LNCAP (cell line): ENCODE results near the gene RABGAP1L.

Source experiments
- CTCF ChIP-seq: fragments of 450-650 bp; IDR thresholded peaks from 2 replicates; pipeline ENCODE4 v1.5.1; 2017; ENCODE audit warnings: mild to moderate bottlenecking

The RABGAP1L gene

DNA sequence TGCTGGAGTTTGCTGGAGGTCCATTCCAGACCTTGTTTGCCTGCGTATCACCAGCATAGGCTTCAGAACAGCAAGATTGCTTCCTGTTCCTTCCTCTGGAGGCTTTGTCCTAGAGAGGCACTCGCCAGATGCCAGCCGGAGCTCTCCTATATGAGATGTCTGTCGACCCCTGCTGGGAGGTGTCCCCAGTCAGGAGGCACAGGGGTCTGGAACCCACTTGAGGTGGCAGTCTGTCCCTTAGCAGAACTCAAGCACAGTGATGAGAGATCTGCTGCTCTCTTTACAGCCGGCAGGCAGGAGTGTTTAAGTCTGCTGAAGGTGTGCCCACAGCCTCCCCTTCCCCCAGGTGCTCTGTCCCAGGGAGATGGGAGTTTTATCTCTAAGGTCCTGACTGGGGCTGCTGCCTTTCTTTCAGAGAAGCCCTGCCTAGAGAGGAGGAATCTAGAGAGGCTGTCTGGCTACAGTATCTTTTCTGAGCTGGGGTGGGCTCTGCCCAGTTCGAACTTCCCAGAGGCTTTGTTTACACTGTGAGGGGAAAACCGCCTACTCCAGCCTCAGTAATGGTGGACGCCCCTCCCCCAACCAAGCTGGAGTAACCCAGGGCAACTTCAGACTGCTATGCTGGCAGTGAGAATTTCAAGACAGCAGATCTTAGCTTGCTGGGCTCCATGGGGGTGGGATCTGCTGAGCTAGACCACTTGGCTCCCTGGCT, 493.4 kb downstream of the RABGAP1L start:
- TF ChIP-seq CTCF, result no peak

- TF ChIP-seq CTCF, result no peak
These were observed 495.2 kb downstream of the RABGAP1L start for GRCh38 chr1:174654560-174654959.

DNA sequence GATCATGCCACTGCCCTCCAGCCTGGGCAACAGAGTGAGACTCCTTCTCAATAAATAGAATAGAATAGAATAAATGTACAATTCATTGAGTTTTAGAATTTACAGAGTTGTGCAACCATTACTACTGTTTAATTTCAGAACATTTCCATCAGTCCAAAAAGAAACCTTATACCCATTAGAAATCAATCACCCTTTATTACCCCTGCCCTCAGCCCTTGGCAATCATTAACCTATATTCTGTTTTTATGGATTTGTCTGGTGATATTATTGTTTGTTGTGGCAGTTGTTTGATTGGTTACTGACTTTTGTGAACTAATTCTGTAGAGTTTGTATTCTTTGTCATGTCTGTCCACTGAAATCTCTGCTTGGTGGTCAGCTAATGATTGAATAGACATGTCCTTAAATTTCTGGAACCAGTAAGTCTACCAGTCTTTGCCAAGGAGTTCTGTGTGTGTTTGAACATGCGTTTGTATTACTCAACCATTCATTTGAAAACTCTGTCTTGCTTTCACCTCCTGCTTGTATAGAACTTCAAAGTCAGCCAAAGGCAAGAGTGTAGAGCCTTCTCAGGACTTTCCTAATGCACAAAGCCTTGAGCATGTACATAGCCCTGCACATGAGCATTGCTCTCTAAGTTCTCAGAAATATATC, 497.2 kb downstream of the RABGAP1L start:
- TF ChIP-seq CTCF, result no peak

DNA sequence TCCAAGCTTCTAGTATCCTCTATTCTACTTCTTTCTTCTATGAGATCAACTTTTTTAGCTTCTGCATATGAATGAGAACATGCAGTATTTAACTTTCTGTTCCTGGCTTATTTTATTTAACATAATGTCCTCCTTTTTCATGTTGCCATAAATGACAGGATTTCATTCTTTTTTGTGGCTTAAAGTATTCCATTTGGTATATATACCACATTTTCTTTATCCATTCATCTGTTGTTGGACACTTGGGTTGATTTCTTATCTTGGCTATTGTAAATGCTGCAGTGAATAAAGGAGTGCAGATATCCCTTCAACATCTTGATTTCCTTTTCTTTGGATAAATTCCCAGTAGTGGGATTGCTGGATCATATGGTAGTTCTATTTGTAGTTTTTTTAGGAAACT, 498.1 kb downstream of the RABGAP1L start:
- TF ChIP-seq CTCF, result no peak

- no peak for TF ChIP-seq CTCF
These were observed 498.6 kb downstream of the RABGAP1L start for GRCh38 chr1:174657893-174658292.

DNA sequence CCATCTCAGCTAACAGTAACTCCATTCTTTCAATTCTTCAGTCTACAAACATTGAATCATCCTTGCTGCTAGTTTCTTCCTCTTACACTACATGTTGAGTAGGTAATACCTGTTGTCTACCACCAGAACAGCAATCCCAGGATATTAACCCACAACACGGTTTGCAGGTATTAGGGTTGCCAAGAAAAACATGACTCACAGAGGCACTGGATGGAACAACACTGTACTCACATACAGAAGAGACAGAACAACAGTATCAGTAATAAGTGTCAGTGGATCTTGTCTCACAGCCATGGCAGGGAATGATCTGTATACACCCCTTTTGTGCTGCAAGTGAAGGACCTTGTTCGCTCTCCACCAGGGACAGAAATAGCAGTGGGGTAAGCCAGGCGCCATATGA, 500.5 kb downstream of the RABGAP1L start:
- no peak for TF ChIP-seq CTCF

GRCh38 chr1:174660476-174660875, 501.2 kb downstream of the RABGAP1L start:
- no peak for TF ChIP-seq CTCF

DNA sequence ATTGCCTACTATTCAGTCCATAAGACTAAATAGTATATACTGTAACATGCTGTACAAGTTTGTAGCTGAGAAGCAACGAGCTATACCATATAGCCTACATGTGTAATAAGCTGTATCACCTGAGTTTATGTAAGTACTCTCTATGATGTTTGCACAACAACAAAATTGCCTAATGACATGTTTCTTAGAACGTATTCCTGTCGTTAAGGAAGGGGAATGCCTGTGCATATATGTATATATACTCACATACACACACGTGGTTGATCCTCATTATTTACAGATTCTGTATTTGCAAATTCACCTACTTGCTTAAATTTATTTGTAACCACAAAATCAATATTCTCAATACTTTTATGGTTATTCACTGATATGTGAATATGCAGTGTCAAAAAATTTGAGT, 504.0 kb downstream of the RABGAP1L start:
- no peak for TF ChIP-seq CTCF
